Endodermal cell (in vitro differentiated cells): Measurements from ENCODE around the gene GRIK3. TPM values are rescaled to one million over a fixed set of nuclear protein-coding genes. Genes with fewer than 3 reads are reported as not detected.

ENCODE experiments used
- DNase-seq: peaks from one replicate; pipeline ENCODE4 v3.0.0-alpha.2; 2017
- H3K27ac ChIP-seq: 2 replicates; pipeline ENCODE4 v1.5.1; 2013; ENCODE audit warnings: mild to moderate bottlenecking, low read depth, low read length, moderate library complexity
- H3K27me3 ChIP-seq: 2 replicates; pipeline ENCODE4 v1.6.1; 2013; ENCODE audit warnings: mild to moderate bottlenecking, low read length, moderate library complexity; ENCODE audit not compliant: insufficient read depth, control insufficient read depth, poor library complexity, severe bottlenecking
- H3K36me3 ChIP-seq: 2 replicates; pipeline ENCODE4 v1.7.0; 2013; ENCODE audit warnings: mild to moderate bottlenecking, low read length, moderate library complexity; ENCODE audit not compliant: control insufficient read depth, insufficient read depth
- H3K4me1 ChIP-seq: one replicate; pipeline ENCODE4 v1.7.0; 2013; ENCODE audit warnings: low read length; ENCODE audit not compliant: control insufficient read depth, insufficient read depth
- H3K4me3 ChIP-seq: 2 replicates; pipeline ENCODE4 v1.5.1; 2013; ENCODE audit warnings: mild to moderate bottlenecking, low read length, moderate library complexity
- H3K9ac ChIP-seq: 2 replicates; pipeline ENCODE4 v1.6.1; 2013; ENCODE audit warnings: mild to moderate bottlenecking, low read length, moderate library complexity; ENCODE audit not compliant: poor library complexity, severe bottlenecking; ENCODE audit errors: extremely low read depth
- H3K9me3 ChIP-seq: 2 replicates; pipeline ENCODE4 v1.6.1; 2013; ENCODE audit warnings: mild to moderate bottlenecking, low read length, moderate library complexity; ENCODE audit not compliant: control insufficient read depth
- H3K27ac Mint-ChIP-seq: 2 replicates; pipeline ENCODE4 v1.8.0; 2020; ENCODE audit warnings: mixed read lengths
- H3K27me3 Mint-ChIP-seq: 2 replicates; pipeline ENCODE4 v1.8.0; 2021; ENCODE audit warnings: mild to moderate bottlenecking, mixed read lengths; ENCODE audit not compliant: insufficient read depth
- H3K36me3 Mint-ChIP-seq: 2 replicates; pipeline ENCODE4 v1.8.0; 2020; ENCODE audit warnings: low read depth, mixed read lengths
- H3K4me1 Mint-ChIP-seq: 2 replicates; pipeline ENCODE4 v1.8.0; 2020; ENCODE audit warnings: mixed read lengths
- H3K4me3 Mint-ChIP-seq: 2 replicates; pipeline ENCODE4 v1.8.0; 2020; ENCODE audit warnings: mild to moderate bottlenecking, moderate library complexity, mixed read lengths
- H3K9me3 Mint-ChIP-seq: 2 replicates; pipeline ENCODE4 v1.8.0; 2020; ENCODE audit warnings: mild to moderate bottlenecking, mixed read lengths
- CTCF ChIP-seq: fragments of 200-600 bp; sonication (generic); conservative IDR thresholded peaks from 2 replicates; pipeline ENCODE4 v1.5.0; 2021; ENCODE audit warnings: antibody characterized with exemption, mild to moderate bottlenecking
- WGBS, 2 experiments: methylation state at CpG; one replicate each; pipeline versions ENCODE4 v1.1.5 to v1.1.7; 2013; ENCODE audit warnings: missing lambda C conversion rate in 2 of 2, mixed read lengths in 1 of 2; ENCODE audit not compliant: insufficient coverage in 1 of 2, insufficient read length in 1 of 2; 5-methylcytosine and 5-hydroxymethylcytosine counted together
- total RNA-seq, 2 donors: library from RNA; stranded (reverse); fragmentation: NEBNext Ultra II Directional in 1 of 2; extraction: Animal tissue kit (Norgen Biotek cat#: 25700) in 1 of 2; gene quantifications; 2 replicates in 1 of 2; 3 replicates in 1 of 2; pipeline ENCODE4 v1.2.1, GENCODE V29; 2021

Gene GRIK3
- total RNA-seq, 2 donors from 2014 or later = 13.4 to 32.4 TPM

- 0 to 15% methylated on average over 1 to 2 of the region's 2 CpGs for WGBS, 2 experiments
- H3K9me3 ChIP-seq = no peaks in the 10 kb centered on the region
- H3K4me1 Mint-ChIP-seq = peaks cover 31% of the 10 kb centered on the region
- H3K27ac ChIP-seq = no peak overlapping the region
- no peaks in the 10 kb centered on the region for H3K36me3 ChIP-seq
- no peaks in the 10 kb centered on the region for H3K36me3 Mint-ChIP-seq
- no peak for TF ChIP-seq CTCF
- peak; percentile 84 for DNase-seq
- peaks cover 9% of the 10 kb centered on the region for H3K27me3 Mint-ChIP-seq
- no peak overlapping the region for H3K4me3 Mint-ChIP-seq
- H3K9ac ChIP-seq = no peak overlapping the region
- no peak overlapping the region for H3K4me3 ChIP-seq
- H3K4me1 ChIP-seq = peaks cover 6% of the 10 kb centered on the region
- H3K9me3 Mint-ChIP-seq = no peaks in the 10 kb centered on the region
- H3K27ac Mint-ChIP-seq = no peak overlapping the region
- no peaks in the 10 kb centered on the region for H3K27me3 ChIP-seq
Observed at GRCh38 chr1:36847761-36848160, 186.6 kb downstream of the GRIK3 start.

- no peaks in the 10 kb centered on the region for H3K36me3 ChIP-seq
- no peak overlapping the region for H3K4me3 ChIP-seq
- H3K9me3 Mint-ChIP-seq = no peaks in the 10 kb centered on the region
- TF ChIP-seq CTCF = no peak
- DNase-seq = no peak
- H3K9me3 ChIP-seq = no peaks in the 10 kb centered on the region
- peaks cover 9% of the 10 kb centered on the region for H3K27me3 Mint-ChIP-seq
- no peak overlapping the region for H3K9ac ChIP-seq
- H3K27ac Mint-ChIP-seq = no peak overlapping the region
- H3K4me3 Mint-ChIP-seq = no peak overlapping the region
- H3K36me3 Mint-ChIP-seq = no peaks in the 10 kb centered on the region
- peaks cover 6% of the 10 kb centered on the region for H3K4me1 ChIP-seq
- 51% methylated on average over 1 of the region's 1 CpG; no CpG with 5 or more reads in 1 of the 2 experiments for WGBS, 2 experiments
- H3K4me1 Mint-ChIP-seq = peaks cover 33% of the 10 kb centered on the region
- no peak overlapping the region for H3K27ac ChIP-seq
- H3K27me3 ChIP-seq = no peaks in the 10 kb centered on the region
Observed at GRCh38 chr1:36847186-36847585, 187.1 kb downstream of the GRIK3 start.

- peak; percentile 69 for DNase-seq
Observed at GRCh38 chr1:36846357-36846756, 188.0 kb downstream of the GRIK3 start.

More at GRCh38 chr1:36846357-36846756, 188.0 kb downstream of the GRIK3 start:
- no peaks in the 10 kb centered on the region for H3K9me3 Mint-ChIP-seq
- H3K36me3 Mint-ChIP-seq = no peaks in the 10 kb centered on the region
- H3K9me3 ChIP-seq = no peaks in the 10 kb centered on the region
- H3K27ac Mint-ChIP-seq = no peak overlapping the region
- H3K4me1 Mint-ChIP-seq = peaks cover 33% of the 10 kb centered on the region
- peaks cover 5% of the 10 kb centered on the region for H3K4me1 ChIP-seq
- no peak overlapping the region for H3K4me3 Mint-ChIP-seq
- no peak overlapping the region for H3K9ac ChIP-seq
- no peaks in the 10 kb centered on the region for H3K36me3 ChIP-seq
- no peak overlapping the region for H3K4me3 ChIP-seq
- H3K27me3 Mint-ChIP-seq = peaks cover 3% of the 10 kb centered on the region
- H3K27ac ChIP-seq = no peak overlapping the region
- H3K27me3 ChIP-seq = no peaks in the 10 kb centered on the region
- TF ChIP-seq CTCF = no peak
- WGBS, 2 experiments = 70% methylated on average over 1 of the region's 1 CpG; no CpG with 5 or more reads in 1 of the 2 experiments
